ENCODE data around the gene FRZB. TPM values are rescaled to one million over a fixed set of nuclear protein-coding genes. Genes with fewer than 3 reads are reported as not detected.

The FRZB gene
- total RNA-seq, 2 donors from 2014 or later: 0.66 to 2.9 TPM

DNA sequence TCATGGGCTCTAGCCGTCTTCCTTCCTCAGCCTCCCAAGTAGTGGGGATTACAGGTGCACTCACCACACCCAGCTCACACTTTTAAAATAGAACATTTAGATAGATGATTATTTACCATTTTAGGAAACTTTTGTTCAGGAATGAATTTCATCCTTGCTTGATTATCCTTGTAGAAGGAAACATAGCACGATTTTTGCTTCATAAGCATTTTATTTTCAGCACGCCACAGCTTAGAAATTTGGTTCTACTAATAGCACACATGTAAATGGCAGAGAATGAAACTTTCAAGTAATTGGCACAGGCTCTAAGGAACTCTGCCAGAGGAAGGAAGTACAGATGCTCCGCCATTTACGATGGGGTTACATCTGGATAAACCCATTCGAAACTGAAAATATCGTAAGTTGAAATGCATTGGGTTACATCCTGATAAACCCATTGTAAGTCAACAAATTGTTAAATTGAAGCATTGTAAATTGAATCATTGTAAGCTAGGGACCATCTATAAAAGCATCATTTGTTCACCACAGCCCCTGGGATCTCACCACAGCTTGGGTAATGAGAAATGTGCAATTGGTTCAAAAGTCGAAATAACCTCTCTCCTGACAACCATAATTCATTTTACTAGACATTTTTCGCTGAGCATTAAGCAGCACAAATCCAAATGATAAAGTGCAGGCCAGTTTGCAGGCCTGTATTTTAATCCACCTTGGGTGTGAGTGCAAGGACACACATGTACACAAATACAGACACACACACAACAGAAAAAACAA, 33.2 kb downstream of the FRZB start:
- no peaks in the 10 kb centered on the region for H3K9me3 ChIP-seq
- WGBS, 2 donors: 74 to 82% methylated on average over 9 of the region's 9 CpGs
- intact Hi-C loops (cut with DNase I): no loop called here
- TF ChIP-seq, protein P1, sequence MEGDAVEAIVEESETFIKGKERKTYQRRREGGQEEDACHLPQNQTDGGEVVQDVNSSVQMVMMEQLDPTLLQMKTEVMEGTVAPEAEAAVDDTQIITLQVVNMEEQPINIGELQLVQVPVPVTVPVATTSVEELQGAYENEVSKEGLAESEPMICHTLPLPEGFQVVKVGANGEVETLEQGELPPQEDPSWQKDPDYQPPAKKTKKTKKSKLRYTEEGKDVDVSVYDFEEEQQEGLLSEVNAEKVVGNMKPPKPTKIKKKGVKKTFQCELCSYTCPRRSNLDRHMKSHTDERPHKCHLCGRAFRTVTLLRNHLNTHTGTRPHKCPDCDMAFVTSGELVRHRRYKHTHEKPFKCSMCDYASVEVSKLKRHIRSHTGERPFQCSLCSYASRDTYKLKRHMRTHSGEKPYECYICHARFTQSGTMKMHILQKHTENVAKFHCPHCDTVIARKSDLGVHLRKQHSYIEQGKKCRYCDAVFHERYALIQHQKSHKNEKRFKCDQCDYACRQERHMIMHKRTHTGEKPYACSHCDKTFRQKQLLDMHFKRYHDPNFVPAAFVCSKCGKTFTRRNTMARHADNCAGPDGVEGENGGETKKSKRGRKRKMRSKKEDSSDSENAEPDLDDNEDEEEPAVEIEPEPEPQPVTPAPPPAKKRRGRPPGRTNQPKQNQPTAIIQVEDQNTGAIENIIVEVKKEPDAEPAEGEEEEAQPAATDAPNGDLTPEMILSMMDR (IDR thresholded peaks at IDR 0.05): no peak
- no peak for TF ChIP-seq POLR2A (IDR thresholded peaks at IDR 0.05)
- H3K27me3 ChIP-seq: no peaks in the 10 kb centered on the region
- DNase-seq: no peak
- H3K4me3 ChIP-seq: no peak overlapping the region
- H3K36me3 ChIP-seq (replicated peaks in 1 of 2; ENCODE audit: insufficient read depth in 1 of 2, low read depth in 2 of 2): no peaks in the 10 kb centered on the region
- no peaks in the 10 kb centered on the region for H3K4me1 ChIP-seq
- H3K27ac ChIP-seq: no peak overlapping the region
- no peak for ATAC-seq

DNA sequence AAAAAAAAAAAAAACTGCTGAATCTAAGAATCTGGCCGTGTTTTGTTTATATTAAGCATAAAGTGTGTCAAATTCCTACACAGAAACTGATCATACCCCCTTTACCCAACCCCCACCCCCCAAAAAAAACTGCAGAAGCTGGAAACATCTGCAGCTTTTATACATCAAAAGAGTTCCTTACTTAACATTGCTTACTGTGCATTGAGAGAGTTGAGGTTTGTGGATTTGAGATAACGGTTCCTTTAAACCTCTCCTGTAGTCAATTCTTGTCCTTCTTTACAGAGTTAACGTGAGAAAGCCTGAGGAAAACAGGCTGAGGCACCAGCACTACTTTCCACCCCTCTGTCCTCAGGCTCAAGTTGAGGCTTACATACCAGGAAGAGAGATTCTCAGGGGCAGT, 34.5 kb downstream of the FRZB start:
- TF ChIP-seq, protein P1 (IDR thresholded peaks at IDR 0.05): no peak
- no peak for TF ChIP-seq POLR2A (IDR thresholded peaks at IDR 0.05)
- no peaks in the 10 kb centered on the region for H3K36me3 ChIP-seq (replicated peaks in 1 of 2; ENCODE audit: insufficient read depth in 1 of 2, low read depth in 2 of 2)
- H3K27ac ChIP-seq: no peak overlapping the region
- no peaks in the 10 kb centered on the region for H3K9me3 ChIP-seq
- no peaks in the 10 kb centered on the region for H3K27me3 ChIP-seq
- DNase-seq (no peak), ATAC-seq (no peak)
- H3K4me3 ChIP-seq: no peak overlapping the region
- WGBS, 2 donors: 63 to 70% methylated on average over 3 of the region's 3 CpGs
- intact Hi-C loops (cut with DNase I): no loop called here
- no peaks in the 10 kb centered on the region for H3K4me1 ChIP-seq

DNA sequence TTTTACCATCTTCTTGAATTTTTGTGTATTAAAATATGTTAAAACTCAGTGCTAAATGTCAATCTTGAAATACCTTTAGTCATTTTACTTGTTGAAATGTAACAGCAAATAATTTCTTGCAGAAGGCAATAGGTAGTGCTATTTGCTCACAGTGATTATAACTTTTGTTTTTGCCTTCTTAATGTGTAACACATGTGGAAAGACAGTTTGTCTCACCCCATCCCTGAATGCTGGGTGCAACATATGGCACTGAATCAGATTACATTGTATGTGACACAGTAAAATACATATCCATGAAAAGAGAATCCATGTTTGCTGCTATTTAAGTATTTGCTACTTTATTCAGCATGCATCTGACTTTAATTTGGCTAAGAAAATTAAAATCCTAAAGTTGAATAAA, 35.3 kb downstream of the FRZB start:
- intact Hi-C loops (cut with DNase I): no loop called here
- Histone ChIP-seq H3K4me3 (no peak overlapping the region), H3K9me3 (no peaks in the 10 kb centered on the region), H3K4me1 (no peaks in the 10 kb centered on the region), H3K27ac (no peak overlapping the region), H3K36me3 (replicated peaks in 1 of 2; ENCODE audit: insufficient read depth in 1 of 2, low read depth in 2 of 2) (no peaks in the 10 kb centered on the region), H3K27me3 (no peaks in the 10 kb centered on the region)
- DNase-seq (no peak), ATAC-seq (no peak)
- no peak for TF ChIP-seq POLR2A (IDR thresholded peaks at IDR 0.05)
- TF ChIP-seq, protein P1 (IDR thresholded peaks at IDR 0.05): no peak

DNA sequence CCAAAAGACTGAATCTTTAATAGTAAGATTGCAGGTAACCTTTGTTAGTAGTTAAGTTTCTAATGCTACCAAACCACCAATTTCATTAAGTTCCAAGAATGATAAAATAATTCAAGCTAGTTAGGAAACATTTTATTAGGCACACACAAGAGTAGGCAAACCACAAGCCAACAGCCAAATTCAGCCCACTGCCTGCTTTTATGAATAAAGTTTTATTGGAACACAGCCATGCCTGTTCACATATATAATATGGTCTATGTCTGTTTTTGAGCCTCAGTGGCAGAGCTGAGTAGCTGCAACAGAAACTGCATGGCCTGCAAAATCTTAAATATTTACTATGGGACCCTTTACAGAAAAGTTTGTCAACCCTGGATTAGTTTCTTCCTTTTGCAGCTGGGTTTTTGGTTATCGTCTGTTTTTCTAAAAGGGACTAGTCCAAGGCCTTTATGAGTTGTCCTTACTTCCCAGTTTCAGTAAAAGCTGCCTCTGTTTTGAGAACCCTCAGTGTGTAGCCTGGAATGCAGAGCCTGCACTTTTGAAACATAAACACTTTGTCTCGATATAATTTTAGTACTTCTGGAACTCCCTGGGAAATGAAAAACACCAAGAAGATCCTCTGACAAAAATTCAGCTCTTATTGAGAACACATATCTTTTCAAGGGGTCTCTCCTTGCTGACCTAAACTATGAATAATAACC, 39.1 kb downstream of the FRZB start:
- Histone ChIP-seq H3K36me3 (replicated peaks in 1 of 2; ENCODE audit: insufficient read depth in 1 of 2, low read depth in 2 of 2) (no peaks in the 10 kb centered on the region), H3K27ac (no peak overlapping the region), H3K9me3 (no peaks in the 10 kb centered on the region), H3K4me3 (no peak overlapping the region), H3K27me3 (no peaks in the 10 kb centered on the region), H3K4me1 (peaks cover 15% of the 10 kb centered on the region)
- no peak for ATAC-seq
- TF ChIP-seq, protein P1 (IDR thresholded peaks at IDR 0.05): no peak
- no peak for TF ChIP-seq POLR2A (IDR thresholded peaks at IDR 0.05)
- DNase-seq: no peak
- 88 to 89% methylated on average over 2 of the region's 2 CpGs for WGBS, 2 donors
- intact Hi-C loops (cut with DNase I): no loop called here
